CD4-positive, alpha-beta memory T cell (primary cell): ENCODE results near the gene FAM83D. TPM values are rescaled to one million over a fixed set of nuclear protein-coding genes. Genes with fewer than 3 reads are reported as not detected.
A peak's percentile ranks its signal among the peaks of the same experiment; 100 is the strongest.

Source experiments
- CTCF ChIA-PET: fragments of 350-600 bp; sonication (Branson Sonifier 250); formaldehyde crosslinking; loops from one replicate; lab custom pipeline; 2021; ENCODE audit warnings: inconsistent platforms; ENCODE audit not compliant: partially characterized antibody; lab: Charles Lee
- POLR2A ChIA-PET: fragments of 350-600 bp; sonication (Branson Sonifier 250); formaldehyde crosslinking; loops from one replicate; lab custom pipeline; 2021; ENCODE audit not compliant: partially characterized antibody; lab: Charles Lee
- DNase-seq, 5 donors: peaks; one replicate each; pipeline versions ENCODE4 v3.0.0 to v3.0.0-alpha.2; 2020 to 2022; ENCODE audit warnings: mixed read lengths in 1 of 5
- H3K27ac ChIP-seq: one replicate; pipeline ENCODE4 v1.7.0; 2013; ENCODE audit warnings: low read depth, low read length
- H3K27me3 ChIP-seq: 2 replicates; pipeline ENCODE4 v1.7.0; 2013; ENCODE audit warnings: mild to moderate bottlenecking, low read length, moderate library complexity; ENCODE audit not compliant: insufficient read depth
- H3K36me3 ChIP-seq: 2 replicates; pipeline ENCODE4 v1.7.0; 2013; ENCODE audit warnings: mild to moderate bottlenecking, low read length, moderate library complexity; ENCODE audit not compliant: insufficient read depth
- H3K4me1 ChIP-seq: 2 replicates; pipeline ENCODE4 v1.7.0; 2013; ENCODE audit warnings: mild to moderate bottlenecking, low read length, moderate library complexity; ENCODE audit not compliant: insufficient read depth
- H3K4me3 ChIP-seq, 2 donors: one replicate each; pipeline ENCODE4 v1.7.0; 2013; ENCODE audit warnings: low read length in 2 of 2, mild to moderate bottlenecking in 1 of 2
- H3K9me3 ChIP-seq, 2 donors: one replicate each; pipeline ENCODE4 v1.7.0; 2013; ENCODE audit warnings: low read length in 2 of 2, control low read depth in 1 of 2; ENCODE audit not compliant: control insufficient read depth in 1 of 2
- H3K27ac Mint-ChIP-seq, 7 donors: one replicate each; pipeline ENCODE4 v1.8.0; 2020 to 2021; ENCODE audit warnings: mixed read lengths in 7 of 7, mild to moderate bottlenecking in 6 of 7, inconsistent platforms in 3 of 7, moderate library complexity in 3 of 7
- H3K27me3 Mint-ChIP-seq, 2 donors: one replicate each; pipeline ENCODE4 v1.8.0; 2020 to 2021; ENCODE audit warnings: mixed read lengths in 2 of 2
- H3K36me3 Mint-ChIP-seq, 2 donors: one replicate each; pipeline ENCODE4 v1.8.0; 2020 to 2021; ENCODE audit warnings: mixed read lengths in 2 of 2, inconsistent platforms in 1 of 2, mild to moderate bottlenecking in 1 of 2
- H3K4me1 Mint-ChIP-seq, 4 donors: one replicate each; pipeline ENCODE4 v1.8.0; 2020 to 2021; ENCODE audit warnings: mixed read lengths in 4 of 4, mild to moderate bottlenecking in 1 of 4
- H3K4me3 Mint-ChIP-seq, 8 donors: one replicate each; pipeline ENCODE4 v1.8.0; 2020 to 2021; ENCODE audit warnings: mixed read lengths in 8 of 8, mild to moderate bottlenecking in 7 of 8, moderate library complexity in 6 of 8, inconsistent platforms in 3 of 8
- H3K9me3 Mint-ChIP-seq, 8 donors: one replicate each; pipeline ENCODE4 v1.8.0; 2020 to 2021; ENCODE audit warnings: mixed read lengths in 8 of 8, mild to moderate bottlenecking in 5 of 8, inconsistent platforms in 3 of 8, moderate library complexity in 1 of 8
- intact Hi-C: fragments of 100-400 bp; cut with micrococcal nuclease; formaldehyde crosslinking; loops from one replicate; pipeline ENCODE4 v1.15.1; 2023
- polyA plus RNA-seq, 2 donors: library from polyadenylated mRNA; unstranded; fragments of 300-500 nt; fragmentation: Illumina TruSeq; gene quantifications; one replicate each; pipeline ENCODE4 v1.2.3, GENCODE V29; 2021
- total RNA-seq, 2 experiments: library from RNA; stranded (reverse); gene quantifications; one replicate each; pipeline ENCODE4 v1.2.3, GENCODE V29; 2021

FAM83D gene
- total and polyA plus RNA-seq, 4 experiments from 2014 or later: 0.93 to 1.5 (median 1.3) TPM

DNA sequence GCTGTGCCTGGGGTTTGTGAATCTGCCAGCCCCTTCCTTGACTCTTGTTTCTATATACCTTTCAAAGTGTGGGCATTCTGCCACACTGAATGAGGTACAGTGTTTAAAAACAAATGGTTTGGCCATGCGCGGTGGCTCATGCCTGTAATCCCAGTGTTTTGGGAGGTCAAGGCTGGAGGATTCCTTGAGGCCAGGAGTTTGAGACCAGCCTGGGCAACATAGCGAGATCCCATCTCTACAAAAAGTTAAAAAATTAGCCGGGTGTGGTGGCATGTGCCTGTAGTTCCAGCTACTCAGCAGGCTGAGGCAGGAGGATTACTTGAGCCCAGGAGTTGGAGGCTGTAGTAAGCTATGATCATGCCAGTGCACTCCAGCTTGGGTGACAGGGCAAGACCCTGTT is 5.8 kb downstream of the FAM83D start:
- Histone ChIP-seq H3K4me3 (no peak overlapping the region), H3K27me3 (no peaks in the 10 kb centered on the region), H3K9me3 (no peaks in the 10 kb centered on the region), H3K36me3 (no peaks in the 10 kb centered on the region), H3K27ac (no peak overlapping the region), H3K4me1 (peaks cover 30% of the 10 kb centered on the region)
- Mint-ChIP-seq H3K27ac (no peak overlapping the region), H3K4me1 (peaks cover 17 to 23% (median 20%) of the 10 kb centered on the region in 4 donors), H3K36me3 (no peaks in the 10 kb centered on the region), H3K9me3 (no peaks in the 10 kb centered on the region), H3K27me3 (no peaks in the 10 kb centered on the region), H3K4me3 (no peak overlapping the region)
- POLR2A ChIA-PET: interaction anchor here (1.1 kb wide), 1 partner anchor 30 kb away, joined by 3 read pairs; the partner anchor contains the start of gene DHX35
- CTCF ChIA-PET: no interaction called here
- intact Hi-C loops: no loop called here
- no peak for DNase-seq

DNA sequence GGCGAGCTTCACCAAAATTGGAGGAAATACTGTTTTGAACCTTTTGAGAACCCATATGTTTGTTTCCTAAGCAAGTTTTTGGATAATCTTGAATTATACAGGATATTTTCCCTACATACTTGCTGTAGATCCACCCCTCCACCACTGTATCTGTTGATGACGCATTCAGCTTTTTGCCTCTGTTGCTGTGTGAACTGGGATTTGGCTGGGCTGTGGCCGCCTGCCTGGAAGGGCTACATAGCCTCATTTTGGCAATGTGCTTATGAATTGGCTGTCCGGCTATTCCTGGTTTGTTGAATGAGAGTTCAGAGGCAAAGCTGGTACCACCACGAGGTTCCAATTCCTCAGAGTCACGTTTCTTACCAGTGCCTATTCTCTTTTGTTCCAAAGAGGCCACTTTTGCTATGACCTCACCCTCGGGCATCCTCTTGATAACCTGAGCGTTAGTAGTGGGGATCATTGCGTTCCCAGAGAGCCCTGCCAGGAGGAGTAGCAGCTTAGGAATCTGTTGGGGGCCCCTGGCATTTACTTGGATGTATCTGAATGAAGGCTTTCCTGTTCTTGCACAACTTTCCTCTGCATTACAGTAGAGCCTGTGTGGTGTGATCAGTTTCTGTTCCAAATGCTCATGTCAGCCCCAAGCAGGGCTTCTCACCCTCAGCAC is 6.4 kb downstream of the FAM83D start:
- peak overlapping the region in 1 of 8 donors; percentile 8 for H3K4me3 Mint-ChIP-seq
- Histone ChIP-seq H3K4me3 (no peak overlapping the region), H3K27ac (no peak overlapping the region), H3K36me3 (no peaks in the 10 kb centered on the region), H3K4me1 (peaks cover 24% of the 10 kb centered on the region), H3K9me3 (no peaks in the 10 kb centered on the region), H3K27me3 (no peaks in the 10 kb centered on the region)
- ChIA-PET CTCF (no interaction called here), POLR2A (interaction anchor here (1.1 kb wide), 1 partner anchor 30 kb away, joined by 3 read pairs; the partner anchor contains the start of gene DHX35)
- H3K36me3 Mint-ChIP-seq: no peaks in the 10 kb centered on the region
- no peak for DNase-seq
- intact Hi-C loops: no loop called here
- H3K9me3 Mint-ChIP-seq: no peaks in the 10 kb centered on the region
- H3K27me3 Mint-ChIP-seq: no peaks in the 10 kb centered on the region
- peak overlapping the region in 1 of 7 donors; percentile 60 for H3K27ac Mint-ChIP-seq
- peaks cover 15 to 22% (median 18%) of the 10 kb centered on the region in 4 donors for H3K4me1 Mint-ChIP-seq

DNA sequence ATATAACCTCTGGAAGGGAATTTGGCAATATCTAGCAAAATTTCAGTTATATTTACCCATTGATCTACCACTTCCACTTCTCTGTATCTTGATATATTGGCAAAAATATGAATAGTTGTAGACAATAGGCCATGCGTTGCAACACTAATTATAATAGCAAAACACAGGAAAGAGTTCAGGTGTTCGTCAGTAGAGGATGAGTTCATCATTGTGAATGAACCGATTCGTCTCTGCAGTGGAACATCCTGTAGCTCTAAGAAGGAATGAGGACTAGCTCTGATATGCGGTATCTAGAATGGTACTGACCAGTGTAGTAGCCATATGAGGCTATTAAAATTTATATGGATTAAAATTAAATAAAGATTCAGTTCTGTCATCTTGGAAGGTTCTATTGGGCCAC is 8.3 kb downstream of the FAM83D start:
- Histone ChIP-seq H3K9me3 (no peaks in the 10 kb centered on the region), H3K4me3 (no peak overlapping the region), H3K36me3 (no peaks in the 10 kb centered on the region), H3K27me3 (no peaks in the 10 kb centered on the region), H3K27ac (no peak overlapping the region), H3K4me1 (peaks cover 7% of the 10 kb centered on the region)
- Mint-ChIP-seq H3K4me1 (peaks cover 6 to 8% (median 6%) of the 10 kb centered on the region in 4 donors), H3K36me3 (no peaks in the 10 kb centered on the region), H3K9me3 (no peaks in the 10 kb centered on the region), H3K27ac (no peak overlapping the region), H3K4me3 (no peak overlapping the region), H3K27me3 (no peaks in the 10 kb centered on the region)
- ChIA-PET CTCF (interaction anchor here (0.9 kb wide), 1 partner anchor 183 kb away, joined by 3 read pairs; no protein-coding TSS in a partner anchor), POLR2A (no interaction called here)
- intact Hi-C loops: loop anchor here (2.0 kb wide), 1 partner anchor 288 kb away; no protein-coding TSS in a partner anchor
- no peak for DNase-seq

DNA sequence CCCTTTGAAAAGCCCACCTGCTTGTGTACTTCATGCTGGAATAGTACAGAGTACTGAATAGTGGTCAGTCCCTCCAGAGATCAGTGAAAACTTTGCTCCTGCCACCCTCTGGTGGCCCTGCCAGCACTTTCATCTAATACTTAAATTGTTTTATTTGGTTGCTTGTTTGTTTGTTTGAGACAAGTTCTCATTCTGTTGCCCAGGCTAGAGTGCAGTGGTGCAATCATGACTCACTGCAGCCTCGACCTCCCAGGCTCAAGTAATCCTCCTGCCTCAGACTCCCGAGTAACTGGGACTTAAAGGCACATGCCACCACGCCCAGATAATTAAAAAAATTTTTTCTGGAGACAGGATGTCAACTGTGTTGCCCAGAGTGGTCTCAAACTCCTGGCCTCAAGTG is 9.1 kb downstream of the FAM83D start:
- Histone ChIP-seq H3K4me3 (no peak overlapping the region), H3K4me1 (peaks cover under 1% of the 10 kb centered on the region), H3K9me3 (no peaks in the 10 kb centered on the region), H3K36me3 (no peaks in the 10 kb centered on the region), H3K27ac (no peak overlapping the region), H3K27me3 (no peaks in the 10 kb centered on the region)
- Mint-ChIP-seq H3K9me3 (no peaks in the 10 kb centered on the region), H3K4me1 (peaks cover 0 to 2% (median 0%) of the 10 kb centered on the region in 4 donors), H3K4me3 (no peak overlapping the region), H3K27ac (peak overlapping the region in 1 of 7 donors; percentile 10), H3K27me3 (no peaks in the 10 kb centered on the region), H3K36me3 (no peaks in the 10 kb centered on the region)
- intact Hi-C loops: loop anchor here (2.0 kb wide), 1 partner anchor 288 kb away; no protein-coding TSS in a partner anchor
- DNase-seq: no peak
- ChIA-PET CTCF (no interaction called here), POLR2A (no interaction called here)

DNA sequence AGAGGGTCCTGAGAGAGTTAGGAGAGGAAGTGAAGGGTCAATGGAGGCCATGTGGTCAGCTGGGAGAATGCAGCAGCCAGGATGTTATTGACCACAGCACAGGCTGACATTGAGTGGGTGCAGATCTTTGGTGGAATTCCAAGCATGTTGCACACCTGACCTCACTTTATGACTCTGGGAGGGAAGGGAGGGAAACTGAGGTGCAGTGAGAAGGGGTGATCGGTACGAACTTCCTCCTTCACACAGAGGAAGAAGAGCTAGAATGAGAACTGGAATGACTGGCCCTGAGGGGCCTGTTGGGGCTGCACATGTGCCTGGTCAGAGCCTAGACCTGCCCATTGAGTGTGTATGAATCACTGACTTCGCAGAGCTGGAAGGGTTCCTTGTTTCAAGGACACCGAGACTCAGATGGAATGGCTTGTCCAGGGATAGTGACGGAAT is 9.8 kb downstream of the FAM83D start:
- Mint-ChIP-seq H3K27ac (no peak overlapping the region), H3K4me1 (peaks cover 0 to 2% (median 0%) of the 10 kb centered on the region in 4 donors), H3K36me3 (no peaks in the 10 kb centered on the region)

DNA sequence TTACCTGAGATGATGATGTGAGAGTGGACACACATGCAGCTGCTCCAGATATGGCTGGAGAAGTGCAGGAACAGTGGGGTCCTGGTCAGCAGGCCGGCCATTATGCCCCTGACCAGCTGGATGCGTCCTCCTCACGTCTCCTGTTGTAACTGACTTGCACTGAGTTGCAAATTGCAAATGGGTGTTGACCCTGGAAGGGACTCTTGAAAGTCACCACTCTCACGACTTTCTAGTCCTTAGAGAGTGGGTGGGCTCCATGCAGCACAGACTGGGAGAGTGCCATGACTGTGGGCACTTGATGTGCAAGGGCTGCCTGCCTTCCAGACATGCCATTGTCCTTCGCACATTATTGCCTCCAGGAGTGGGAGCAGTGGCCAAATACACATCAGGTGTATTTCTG is 10.8 kb downstream of the FAM83D start:
- Histone ChIP-seq H3K27ac (no peak overlapping the region), H3K36me3 (no peaks in the 10 kb centered on the region), H3K4me3 (no peak overlapping the region), H3K4me1 (no peaks in the 10 kb centered on the region), H3K27me3 (no peaks in the 10 kb centered on the region), H3K9me3 (no peaks in the 10 kb centered on the region)
- no peak for DNase-seq
- POLR2A ChIA-PET: no interaction called here
- no peaks in the 10 kb centered on the region for H3K9me3 Mint-ChIP-seq
- no peaks in the 10 kb centered on the region for H3K27me3 Mint-ChIP-seq
- H3K4me3 Mint-ChIP-seq: no peak overlapping the region
- CTCF ChIA-PET: interaction anchor here (1.4 to 2.6 kb wide), 2 partner anchors 24 to 204 kb away, joined by 6 to 8 read pairs; partner anchors contain the start of gene DHX35
- no peak overlapping the region for H3K27ac Mint-ChIP-seq
- intact Hi-C loops: no loop called here
- no peaks in the 10 kb centered on the region for H3K4me1 Mint-ChIP-seq
- no peaks in the 10 kb centered on the region for H3K36me3 Mint-ChIP-seq

More for the DNA sequence above, 9.8 kb downstream of the FAM83D start:
- no peaks in the 10 kb centered on the region for H3K27me3 Mint-ChIP-seq
- Histone ChIP-seq H3K4me1 (no peaks in the 10 kb centered on the region), H3K4me3 (no peak overlapping the region), H3K9me3 (no peaks in the 10 kb centered on the region), H3K27me3 (no peaks in the 10 kb centered on the region), H3K36me3 (no peaks in the 10 kb centered on the region), H3K27ac (no peak overlapping the region)
- no peak for DNase-seq
- H3K4me3 Mint-ChIP-seq: no peak overlapping the region
- no peaks in the 10 kb centered on the region for H3K9me3 Mint-ChIP-seq
- POLR2A ChIA-PET: no interaction called here
- CTCF ChIA-PET: interaction anchor here (0.8 to 2.6 kb wide), 4 partner anchors 11 to 203 kb away, joined by 3 to 8 read pairs (median 5); partner anchors contain the start of gene DHX35
- intact Hi-C loops: loop anchor here (2.0 kb wide), 1 partner anchor 289 kb away; no protein-coding TSS in a partner anchor

DNA sequence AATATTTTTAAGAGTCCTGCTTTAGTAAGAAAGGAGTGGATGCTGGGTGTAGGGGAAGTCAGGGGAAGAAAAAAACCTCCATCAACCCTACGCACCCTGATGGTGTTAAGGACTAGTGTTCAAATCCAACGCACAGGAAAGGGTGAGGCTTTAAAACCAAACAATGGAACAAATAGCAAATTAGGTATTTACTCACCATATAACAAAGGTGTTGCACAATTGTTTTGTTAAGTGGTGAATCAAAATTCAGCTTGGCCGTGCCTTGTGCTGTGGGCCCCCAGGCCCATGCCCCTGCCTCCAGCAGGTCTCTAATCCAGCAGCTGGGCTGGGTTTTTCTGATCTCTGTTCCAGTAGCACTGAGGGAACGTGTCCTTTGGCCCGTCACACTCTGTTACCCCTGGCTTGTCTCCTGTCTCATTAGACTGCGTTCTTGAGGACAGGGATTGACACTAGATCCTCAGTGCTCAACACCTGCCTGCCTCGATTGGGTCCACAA is 11.8 kb downstream of the FAM83D start:
- no peaks in the 10 kb centered on the region for H3K9me3 Mint-ChIP-seq
- Histone ChIP-seq H3K4me3 (no peak overlapping the region), H3K27me3 (no peaks in the 10 kb centered on the region), H3K36me3 (no peaks in the 10 kb centered on the region), H3K27ac (no peak overlapping the region), H3K9me3 (no peaks in the 10 kb centered on the region), H3K4me1 (no peaks in the 10 kb centered on the region)
- CTCF ChIA-PET: interaction anchor here (1.8 to 2.6 kb wide), 2 partner anchors 10 to 23 kb away, joined by 4 to 8 read pairs; partner anchors contain the start of gene DHX35
- H3K4me1 Mint-ChIP-seq: no peaks in the 10 kb centered on the region
- DNase-seq: no peak
- H3K27me3 Mint-ChIP-seq: no peaks in the 10 kb centered on the region
- no peaks in the 10 kb centered on the region for H3K36me3 Mint-ChIP-seq
- intact Hi-C loops: no loop called here
- POLR2A ChIA-PET: no interaction called here
- no peak overlapping the region for H3K4me3 Mint-ChIP-seq
- H3K27ac Mint-ChIP-seq: no peak overlapping the region
